Breast epithelium (tissue), 4 donors: ENCODE data around the gene CEND1. TPM values are rescaled to one million over a fixed set of nuclear protein-coding genes. Genes with fewer than 3 reads are reported as not detected.
A peak's percentile ranks its signal among the peaks of the same experiment; 100 is the strongest.

Experiments
- DNase-seq, 2 donors: peaks; one replicate each; pipeline ENCODE4 v3.0.0-alpha.2; 2019; ENCODE audit warnings: low spot score in 2 of 2
- H3K27ac ChIP-seq, 2 donors: fragments of 200-600 bp; sonication (generic) in 1 of 2; one replicate each; pipeline ENCODE4 v1.5.1; 2016 to 2019; ENCODE audit warnings: mild to moderate bottlenecking in 1 of 2
- H3K27me3 ChIP-seq, 2 donors: fragments of 200-600 bp; sonication (generic) in 1 of 2; one replicate each; pipeline versions ENCODE4 v1.5.1 to v1.6.0; 2017 to 2019; ENCODE audit warnings: control low read depth in 1 of 2, mild to moderate bottlenecking in 1 of 2
- H3K36me3 ChIP-seq: fragments of 200-600 bp; one replicate; pipeline ENCODE4 v1.5.1; 2019
- H3K4me1 ChIP-seq, 2 donors: fragments of 200-600 bp; sonication (generic); one replicate each; pipeline ENCODE4 v1.5.1; 2016 to 2019; ENCODE audit warnings: control low read depth in 1 of 2
- H3K4me3 ChIP-seq, 3 donors: fragments of 200-600 bp; sonication (generic); 1 replicate in 2 of 3; 2 replicates in 1 of 3; pipeline ENCODE4 v1.5.1; 2016 to 2019; ENCODE audit warnings: mild to moderate bottlenecking in 3 of 3, moderate library complexity in 2 of 3
- H3K9me3 ChIP-seq, 2 donors: fragments of 200-600 bp; sonication (generic) in 1 of 2; one replicate each; pipeline ENCODE4 v1.5.1; 2016 to 2019; ENCODE audit warnings: control low read depth in 1 of 2
- CTCF ChIP-seq, 3 donors: fragments of 450-650 bp; IDR thresholded peaks; one replicate each; pipeline ENCODE4 v1.5.1; 2016 to 2017; ENCODE audit warnings: antibody characterized with exemption in 3 of 3, mild to moderate bottlenecking in 3 of 3, moderate library complexity in 3 of 3
- POLR2A ChIP-seq: fragments of 450-650 bp; IDR thresholded peaks from one replicate; pipeline ENCODE4 v1.6.1; 2016; ENCODE audit warnings: antibody characterized with exemption, mild to moderate bottlenecking, moderate library complexity
- POLR2AphosphoS5 ChIP-seq, 3 donors: sonication (generic); formaldehyde crosslinking; IDR thresholded peaks; one replicate each; pipeline ENCODE4 v1.6.1; 2017; ENCODE audit warnings: antibody characterized with exemption in 3 of 3
- intact Hi-C: fragments of 100-400 bp; cut with DNase I; formaldehyde crosslinking; loops from one replicate; pipeline ENCODE4 v1.15.1; 2023; ENCODE audit warnings: low total_unique reads
- total RNA-seq, 3 donors: library from RNA; depleted of rRNA; stranded (reverse); fragments of >200 nt; gene quantifications; one replicate each; pipeline ENCODE4 v1.1.0, GENCODE V29; 2016

Gene CEND1
- total RNA-seq, 3 donors from 2014 or later, result not detected

GRCh38 chr11:764322-765024 is 25.4 kb downstream of the CEND1 start:
- Histone ChIP-seq H3K4me3 (no peak overlapping the region), H3K4me1 (peaks cover 0 to 4% of the 10 kb centered on the region in 2 donors), H3K36me3 (no peaks in the 10 kb centered on the region), H3K9me3 (no peaks in the 10 kb centered on the region), H3K27ac (peak overlapping the region in 1 of 2 donors; percentile 19), H3K27me3 (no peaks in the 10 kb centered on the region)
- intact Hi-C loops, result no loop called here
- TF ChIP-seq POLR2AphosphoS5 (IDR thresholded peaks at IDR 0.05) (no peak), POLR2A (no peak), CTCF (IDR thresholded peaks at IDR 0.05) (no peak)
- no peak for DNase-seq

DNA sequence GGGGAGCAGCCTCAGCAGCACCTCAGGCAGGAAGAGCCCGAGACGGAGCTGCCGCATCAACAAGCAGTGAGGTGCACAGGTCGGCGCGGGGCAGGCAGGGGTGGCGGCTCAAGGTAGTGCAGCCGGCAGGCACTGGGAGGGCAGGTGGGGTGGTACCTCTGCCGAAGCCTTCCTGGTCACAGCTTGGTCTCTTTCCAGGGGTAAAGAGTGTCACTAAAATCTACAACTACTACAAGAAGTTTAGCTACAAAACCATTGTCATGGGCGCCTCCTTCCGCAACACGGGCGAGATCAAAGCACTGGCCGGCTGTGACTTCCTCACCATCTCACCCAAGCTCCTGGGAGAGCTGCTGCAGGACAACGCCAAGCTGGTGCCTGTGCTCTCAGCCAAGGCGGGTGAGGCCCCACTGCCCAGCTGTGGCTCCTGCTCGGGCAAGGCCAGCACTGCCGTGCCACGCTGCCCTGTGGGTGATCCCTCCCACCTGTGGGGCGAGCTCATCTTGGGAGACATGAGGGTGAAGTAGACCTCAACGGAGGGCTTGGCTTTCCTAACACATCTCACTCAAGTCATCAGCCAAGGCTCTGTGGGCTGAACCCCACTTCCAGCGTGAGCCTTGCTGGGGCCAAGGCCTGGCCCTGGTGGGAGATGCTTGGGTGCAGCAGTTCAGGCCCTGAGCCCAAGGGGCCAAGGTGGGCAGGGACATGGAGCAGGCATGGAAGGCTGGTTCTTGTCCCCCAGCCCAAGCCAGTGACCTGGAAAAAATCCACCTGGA is 26.2 kb downstream of the CEND1 start:
- Histone ChIP-seq H3K27ac (peak overlapping the region; percentile 61 to 73), H3K36me3 (no peaks in the 10 kb centered on the region), H3K9me3 (no peaks in the 10 kb centered on the region), H3K27me3 (no peaks in the 10 kb centered on the region), H3K4me3 (no peak overlapping the region), H3K4me1 (peaks cover 0 to 4% of the 10 kb centered on the region in 2 donors)
- intact Hi-C loops, result no loop called here
- TF ChIP-seq POLR2AphosphoS5 (IDR thresholded peaks at IDR 0.05), result no peak
- TF ChIP-seq CTCF (IDR thresholded peaks at IDR 0.05), result no peak
- TF ChIP-seq POLR2A, result no peak
- DNase-seq, result no peak

DNA sequence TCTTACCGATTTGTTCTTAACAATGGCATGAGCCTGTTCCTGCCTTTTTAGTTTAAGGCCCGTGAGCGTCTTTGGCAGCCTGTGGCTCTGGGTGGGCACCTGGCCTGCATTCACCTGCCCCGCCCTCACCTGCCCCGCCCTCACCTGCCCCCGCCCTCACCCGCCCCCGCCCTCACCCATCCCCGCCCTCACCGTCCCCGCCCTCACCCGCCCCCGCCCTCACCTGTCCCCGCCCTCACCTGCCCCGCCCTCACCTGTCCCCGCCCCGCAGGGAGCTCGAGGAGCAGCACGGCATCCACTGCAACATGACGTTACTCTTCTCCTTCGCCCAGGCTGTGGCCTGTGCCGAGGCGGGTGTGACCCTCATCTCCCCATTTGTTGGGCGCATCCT is 26.8 kb downstream of the CEND1 start:
- DNase-seq, result peak in 1 of 2 donors; percentile 68
- H3K27me3 ChIP-seq, result no peaks in the 10 kb centered on the region
- TF ChIP-seq CTCF (IDR thresholded peaks at IDR 0.05), result no peak
- no peak for TF ChIP-seq POLR2A
- TF ChIP-seq POLR2AphosphoS5 (IDR thresholded peaks at IDR 0.05), result no peak
- H3K9me3 ChIP-seq, result no peaks in the 10 kb centered on the region
- H3K27ac ChIP-seq, result peak overlapping the region; percentile 71 to 73
- no peak overlapping the region for H3K4me3 ChIP-seq
- intact Hi-C loops, result no loop called here
- no peaks in the 10 kb centered on the region for H3K36me3 ChIP-seq
- peaks cover 0 to 4% of the 10 kb centered on the region in 2 donors for H3K4me1 ChIP-seq

DNA sequence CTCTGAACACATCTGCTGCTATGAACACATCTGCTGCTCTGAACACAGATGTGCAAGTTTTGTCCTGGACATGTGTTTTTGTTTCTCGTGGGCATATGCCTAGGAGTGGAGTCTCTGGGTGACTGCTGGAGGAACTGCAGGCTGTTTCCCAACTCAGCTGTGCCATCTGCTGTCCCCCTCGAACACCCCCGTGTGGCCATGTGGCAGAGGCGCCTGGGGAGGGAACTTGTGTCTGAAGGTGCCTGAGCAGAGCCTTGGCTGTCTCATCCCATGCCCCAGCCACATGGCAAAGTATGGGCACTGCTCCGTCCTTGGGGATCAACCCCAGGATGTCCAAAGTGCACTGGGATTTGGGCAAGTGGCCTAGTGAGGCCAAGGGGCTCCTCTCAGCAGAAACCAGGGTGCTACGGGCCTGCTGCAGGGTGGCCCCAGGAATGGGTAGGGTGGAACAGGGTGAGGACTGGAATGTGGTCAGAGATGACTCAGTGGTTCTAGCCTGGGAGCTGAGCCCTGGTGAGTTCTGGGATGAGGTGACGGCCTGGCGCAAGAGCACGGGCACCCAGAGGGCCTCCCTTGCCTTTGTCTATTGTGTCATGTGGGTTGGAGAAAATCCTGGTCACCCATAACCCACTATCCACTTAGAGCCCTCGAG is 27.3 kb downstream of the CEND1 start:
- H3K4me3 ChIP-seq, result no peak overlapping the region
- peaks cover 0 to 4% of the 10 kb centered on the region in 2 donors for H3K4me1 ChIP-seq
- H3K9me3 ChIP-seq, result no peaks in the 10 kb centered on the region
- no peaks in the 10 kb centered on the region for H3K36me3 ChIP-seq
- peak in 1 of 2 donors; percentile 54 for DNase-seq
- H3K27me3 ChIP-seq, result no peaks in the 10 kb centered on the region
- TF ChIP-seq CTCF (IDR thresholded peaks at IDR 0.05), result peak in 2 of 3 donors; percentile 10 to 43
- TF ChIP-seq POLR2AphosphoS5 (IDR thresholded peaks at IDR 0.05), result peak in 2 of 3 donors; percentile 7 to 15
- TF ChIP-seq POLR2A, result no peak
- intact Hi-C loops, result no loop called here
- peak overlapping the region; percentile 71 to 73 for H3K27ac ChIP-seq
